ENCODE data around the gene STX12. TPM values are rescaled to one million over a fixed set of nuclear protein-coding genes. Genes with fewer than 3 reads are reported as not detected.

The STX12 gene
- total RNA-seq, 3 donors from 2014 or later (not counting 1 experiment from before 2014, with no cell fraction given) = 29.6 to 36.2 (median 32.3) TPM

DNA sequence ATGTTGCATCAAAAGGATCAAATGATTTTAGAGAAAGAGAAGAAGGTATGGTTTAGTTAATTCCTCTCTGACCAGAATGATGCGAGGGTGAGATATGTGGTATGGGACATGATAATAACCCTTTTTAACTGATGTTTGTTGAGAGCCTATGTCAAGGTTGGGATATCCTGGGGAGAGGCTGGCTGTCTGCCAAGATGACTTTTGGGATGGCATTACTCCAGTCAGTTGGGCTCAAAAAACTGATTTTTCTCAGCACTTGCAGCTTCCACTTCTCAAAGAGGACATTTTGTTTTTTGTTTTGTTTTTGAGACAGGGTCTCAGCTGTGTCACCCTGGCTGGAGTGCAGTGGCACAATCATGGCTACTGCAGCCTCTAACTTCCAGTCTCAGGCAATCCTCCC is 17.7 kb upstream of the STX12 start:
- H3K27me3 Mint-ChIP-seq (ENCODE audit: low read depth in 2 of 2) = no peaks in the 10 kb centered on the region
- Histone ChIP-seq H3K27ac (ENCODE audit: low read length) (no peak overlapping the region), H3K4me1 (ENCODE audit: control insufficient read depth, insufficient read depth, low read length) (no peaks in the 10 kb centered on the region), H3K27me3 (ENCODE audit: control insufficient read depth, insufficient read depth, low read length) (no peaks in the 10 kb centered on the region), H3K9me3 (ENCODE audit: control insufficient read depth, insufficient read depth, low read length) (no peaks in the 10 kb centered on the region), H3K36me3 (ENCODE audit: control insufficient read depth, insufficient read depth, low read length) (peaks cover 44% of the 10 kb centered on the region), H3K4me3 (ENCODE audit: low read length) (no peak overlapping the region)
- no peaks in the 10 kb centered on the region for H3K9me3 Mint-ChIP-seq
- TF ChIP-seq, protein P1, sequence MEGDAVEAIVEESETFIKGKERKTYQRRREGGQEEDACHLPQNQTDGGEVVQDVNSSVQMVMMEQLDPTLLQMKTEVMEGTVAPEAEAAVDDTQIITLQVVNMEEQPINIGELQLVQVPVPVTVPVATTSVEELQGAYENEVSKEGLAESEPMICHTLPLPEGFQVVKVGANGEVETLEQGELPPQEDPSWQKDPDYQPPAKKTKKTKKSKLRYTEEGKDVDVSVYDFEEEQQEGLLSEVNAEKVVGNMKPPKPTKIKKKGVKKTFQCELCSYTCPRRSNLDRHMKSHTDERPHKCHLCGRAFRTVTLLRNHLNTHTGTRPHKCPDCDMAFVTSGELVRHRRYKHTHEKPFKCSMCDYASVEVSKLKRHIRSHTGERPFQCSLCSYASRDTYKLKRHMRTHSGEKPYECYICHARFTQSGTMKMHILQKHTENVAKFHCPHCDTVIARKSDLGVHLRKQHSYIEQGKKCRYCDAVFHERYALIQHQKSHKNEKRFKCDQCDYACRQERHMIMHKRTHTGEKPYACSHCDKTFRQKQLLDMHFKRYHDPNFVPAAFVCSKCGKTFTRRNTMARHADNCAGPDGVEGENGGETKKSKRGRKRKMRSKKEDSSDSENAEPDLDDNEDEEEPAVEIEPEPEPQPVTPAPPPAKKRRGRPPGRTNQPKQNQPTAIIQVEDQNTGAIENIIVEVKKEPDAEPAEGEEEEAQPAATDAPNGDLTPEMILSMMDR (IDR thresholded peaks at IDR 0.05) = no peak
- no peak overlapping the region for H3K4me3 Mint-ChIP-seq
- DNase-seq (no peak), ATAC-seq (no peak)
- WGBS (ENCODE audit: insufficient coverage) = 86% methylated on average over 1 of the region's 1 CpG
- intact Hi-C loops (cut with micrococcal nuclease) = no loop called here
- H3K27ac Mint-ChIP-seq = no peak overlapping the region
- peaks cover 6% of the 10 kb centered on the region for H3K36me3 Mint-ChIP-seq
- no peaks in the 10 kb centered on the region for H3K4me1 Mint-ChIP-seq

DNA sequence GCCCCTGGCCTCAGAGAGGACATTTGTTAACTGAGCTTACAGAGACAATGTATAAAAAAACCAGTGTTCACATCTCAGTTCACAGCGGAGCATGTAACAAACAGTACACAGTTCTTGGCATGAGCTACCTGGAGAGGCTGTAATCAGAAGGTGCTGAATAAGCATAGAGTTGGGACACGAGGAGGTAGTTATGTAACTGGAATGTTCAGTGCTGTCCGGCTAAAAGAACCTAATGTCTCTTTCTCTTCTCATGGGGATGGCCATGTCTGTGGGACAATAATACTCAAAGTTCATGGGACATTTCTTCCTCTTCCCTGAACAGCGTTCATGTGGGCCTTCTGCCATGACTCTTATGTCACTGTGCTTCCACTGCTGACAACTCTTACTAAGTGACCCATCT is 17.2 kb upstream of the STX12 start:
- no peaks in the 10 kb centered on the region for H3K9me3 ChIP-seq (ENCODE audit: control insufficient read depth, insufficient read depth, low read length)
- H3K27ac Mint-ChIP-seq = no peak overlapping the region
- H3K27ac ChIP-seq (ENCODE audit: low read length) = no peak overlapping the region
- intact Hi-C loops (cut with micrococcal nuclease) = no loop called here
- 96% methylated on average over 4 of the region's 4 CpGs for WGBS (ENCODE audit: insufficient coverage)
- DNase-seq (no peak), ATAC-seq (no peak)
- no peak overlapping the region for H3K4me3 Mint-ChIP-seq
- H3K9me3 Mint-ChIP-seq = no peaks in the 10 kb centered on the region
- H3K27me3 ChIP-seq (ENCODE audit: control insufficient read depth, insufficient read depth, low read length) = no peaks in the 10 kb centered on the region
- peaks cover 44% of the 10 kb centered on the region for H3K36me3 ChIP-seq (ENCODE audit: control insufficient read depth, insufficient read depth, low read length)
- H3K36me3 Mint-ChIP-seq = peaks cover 7% of the 10 kb centered on the region
- TF ChIP-seq, protein P1 (IDR thresholded peaks at IDR 0.05) = no peak
- no peaks in the 10 kb centered on the region for H3K4me1 Mint-ChIP-seq
- no peaks in the 10 kb centered on the region for H3K27me3 Mint-ChIP-seq (ENCODE audit: low read depth in 2 of 2)
- H3K4me3 ChIP-seq (ENCODE audit: low read length) = no peak overlapping the region
- no peaks in the 10 kb centered on the region for H3K4me1 ChIP-seq (ENCODE audit: control insufficient read depth, insufficient read depth, low read length)

DNA sequence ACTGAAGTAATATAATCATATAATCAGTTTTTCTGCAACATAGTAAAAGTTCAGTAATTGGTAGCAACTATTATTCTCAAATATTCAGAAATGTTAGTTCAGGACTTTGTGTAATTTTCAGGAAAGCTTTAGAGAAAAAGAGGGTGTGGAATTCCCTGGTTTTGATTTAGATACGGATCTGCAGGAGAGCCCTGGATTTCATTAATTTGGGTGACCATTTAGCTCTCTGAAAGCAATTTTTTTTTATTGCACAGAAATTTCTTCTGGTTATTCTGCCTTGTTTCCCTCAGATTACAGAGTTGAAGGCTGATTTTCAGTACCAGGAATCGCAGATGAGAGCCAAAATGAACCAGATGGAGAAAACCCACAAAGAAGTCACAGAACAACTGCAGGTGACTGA is 13.8 kb upstream of the STX12 start:
- Histone ChIP-seq H3K4me3 (ENCODE audit: low read length) (no peak overlapping the region), H3K27me3 (ENCODE audit: control insufficient read depth, insufficient read depth, low read length) (no peaks in the 10 kb centered on the region), H3K36me3 (ENCODE audit: control insufficient read depth, insufficient read depth, low read length) (peaks cover 39% of the 10 kb centered on the region), H3K9me3 (ENCODE audit: control insufficient read depth, insufficient read depth, low read length) (no peaks in the 10 kb centered on the region), H3K27ac (ENCODE audit: low read length) (no peak overlapping the region), H3K4me1 (ENCODE audit: control insufficient read depth, insufficient read depth, low read length) (no peaks in the 10 kb centered on the region)
- no peak for DNase-seq
- H3K27me3 Mint-ChIP-seq (ENCODE audit: low read depth in 2 of 2) = no peaks in the 10 kb centered on the region
- no peak overlapping the region for H3K27ac Mint-ChIP-seq
- intact Hi-C loops (cut with micrococcal nuclease) = no loop called here
- 100% methylated on average over 2 of the region's 2 CpGs for WGBS (ENCODE audit: insufficient coverage)
- ATAC-seq = no peak
- H3K4me3 Mint-ChIP-seq = no peak overlapping the region
- H3K9me3 Mint-ChIP-seq = no peaks in the 10 kb centered on the region
- TF ChIP-seq, protein P1 (IDR thresholded peaks at IDR 0.05) = no peak
- H3K36me3 Mint-ChIP-seq = peaks cover 7% of the 10 kb centered on the region
- no peaks in the 10 kb centered on the region for H3K4me1 Mint-ChIP-seq

GRCh38 chr1:27760426-27760825 is 12.6 kb upstream of the STX12 start:
- Mint-ChIP-seq H3K27ac (no peak overlapping the region), H3K9me3 (no peaks in the 10 kb centered on the region), H3K4me1 (no peaks in the 10 kb centered on the region), H3K36me3 (peaks cover 7% of the 10 kb centered on the region), H3K4me3 (no peak overlapping the region), H3K27me3 (ENCODE audit: low read depth in 2 of 2) (no peaks in the 10 kb centered on the region)
- H3K27ac ChIP-seq (ENCODE audit: low read length) = no peak overlapping the region
- no peaks in the 10 kb centered on the region for H3K27me3 ChIP-seq (ENCODE audit: control insufficient read depth, insufficient read depth, low read length)
- no peaks in the 10 kb centered on the region for H3K9me3 ChIP-seq (ENCODE audit: control insufficient read depth, insufficient read depth, low read length)
- TF ChIP-seq, protein P1 (IDR thresholded peaks at IDR 0.05) = no peak
- peaks cover 29% of the 10 kb centered on the region for H3K36me3 ChIP-seq (ENCODE audit: control insufficient read depth, insufficient read depth, low read length)
- no peak for DNase-seq
- H3K4me3 ChIP-seq (ENCODE audit: low read length) = no peak overlapping the region
- WGBS (ENCODE audit: insufficient coverage) = 89% methylated on average over 1 of the region's 3 CpGs
- no peak for ATAC-seq
- H3K4me1 ChIP-seq (ENCODE audit: control insufficient read depth, insufficient read depth, low read length) = no peaks in the 10 kb centered on the region
- intact Hi-C loops (cut with micrococcal nuclease) = no loop called here
